ENCODE measurements around the gene BCKDHB. TPM values are rescaled to one million over a fixed set of nuclear protein-coding genes. Genes with fewer than 3 reads are reported as not detected.
"Not testable (repeated sequence)": the region's sequence is repeated elsewhere in the genome, so short reads cannot be mapped to it uniquely, and the experiment has no call there.

The BCKDHB gene
- total and polyA plus RNA-seq, 2 donors (not counting 3 experiments of a cell fraction or from before 2014, with no cell fraction given), result 5.6 to 12.2 TPM

GRCh38 chr6:80060774-80061173, 45.7 kb upstream of the BCKDHB start:
- dilution Hi-C loops (cut with MboI; ENCODE audit: extremely low pct_ligation_motif_present, low sequenced_read_pairs), result no loop called here
- ChIA-PET CTCF (no interaction called here), POLR2A (no interaction called here)
- Histone ChIP-seq H4K20me1 (replicated peaks; ENCODE audit: control insufficient read depth, extremely low read depth, insufficient read depth, low read length) (no peaks in the 10 kb centered on the region), H3K4me2 (ENCODE audit: insufficient read depth, low read length) (no peak overlapping the region), H3K9me1 (replicated peaks; ENCODE audit: control insufficient read depth, extremely low read depth, insufficient read depth, low read length) (no peaks in the 10 kb centered on the region), H2AFZ (ENCODE audit: low read depth, low read length) (no peak overlapping the region), H3K36me3 (ENCODE audit: control insufficient read depth in 2 of 2, extremely low read depth in 1 of 2, insufficient read depth in 2 of 2, low read length in 2 of 2) (no peaks in the 10 kb centered on the region), H3K27ac (ENCODE audit: insufficient read depth, low read depth, low read length) (no peak overlapping the region), H3K79me2 (ENCODE audit: control insufficient read depth, insufficient read depth, low read length) (no peaks in the 10 kb centered on the region), H3K27me3 (ENCODE audit: control insufficient read depth in 2 of 2, insufficient read depth in 2 of 2, low read length in 2 of 2) (no peaks in the 10 kb centered on the region), H3K9me3 (replicated peaks; ENCODE audit: control insufficient read depth, insufficient read depth, low read length) (no peaks in the 10 kb centered on the region), H3K9ac (replicated peaks; ENCODE audit: extremely low read depth, insufficient read depth, low read length) (no peak overlapping the region), H3K4me1 (ENCODE audit: control insufficient read depth, extremely low read depth, insufficient read depth, low read length) (no peaks in the 10 kb centered on the region), H3K4me3 (replicated peaks in 1 of 3; ENCODE audit: insufficient read depth in 1 of 3, low read depth in 1 of 3, low read length in 3 of 3) (no peak overlapping the region)
- intact Hi-C loops (cut with micrococcal nuclease), result no loop called here
- DNase-seq (ENCODE audit: low read depth, low spot score) (no peak), FAIRE-seq (no peak)
- TF ChIP-seq MYC (IDR thresholded peaks at IDR 0.05; ENCODE audit: low read depth, low read length), result no peak
- no peak for TF ChIP-seq EZH2 (IDR thresholded peaks at IDR 0.05; ENCODE audit: borderline replicate concordance, low read depth, low read length, severe bottlenecking)
- TF ChIP-seq CTCF (IDR thresholded peaks at IDR 0.05; ENCODE audit: extremely low read depth in 1 of 2, insufficient read depth in 1 of 2, low read depth in 1 of 2, low read length in 2 of 2), result no peak
- TF ChIP-seq POLR2AphosphoS5 (IDR thresholded peaks at IDR 0.05; ENCODE audit: insufficient read depth, low read depth, low read length), result no peak
- TF ChIP-seq POLR2A (IDR thresholded peaks at IDR 0.05; ENCODE audit: low read depth, low read length), result no peak
- no TSS peak for BruUV-seq (replicated peaks)

GRCh38 chr6:80068146-80068545, 38.3 kb upstream of the BCKDHB start:
- H3K9me3 ChIP-seq (replicated peaks; ENCODE audit: control insufficient read depth, insufficient read depth, low read length); H3K4me1 ChIP-seq (ENCODE audit: control insufficient read depth, extremely low read depth, insufficient read depth, low read length); BruUV-seq (replicated peaks); DNase-seq (ENCODE audit: low read depth, low spot score); H3K36me3 ChIP-seq (ENCODE audit: control insufficient read depth in 2 of 2, extremely low read depth in 1 of 2, insufficient read depth in 2 of 2, low read length in 2 of 2); H3K4me3 ChIP-seq (replicated peaks in 1 of 3; ENCODE audit: insufficient read depth in 1 of 3, low read depth in 1 of 3, low read length in 3 of 3); CTCF ChIA-PET; dilution Hi-C loops (cut with MboI; ENCODE audit: extremely low pct_ligation_motif_present, low sequenced_read_pairs); POLR2A ChIA-PET; H3K27ac ChIP-seq (ENCODE audit: insufficient read depth, low read depth, low read length); H3K79me2 ChIP-seq (ENCODE audit: control insufficient read depth, insufficient read depth, low read length); H4K20me1 ChIP-seq (replicated peaks; ENCODE audit: control insufficient read depth, extremely low read depth, insufficient read depth, low read length); H3K27me3 ChIP-seq (ENCODE audit: control insufficient read depth in 2 of 2, insufficient read depth in 2 of 2, low read length in 2 of 2); FAIRE-seq; intact Hi-C loops (cut with micrococcal nuclease); H3K4me2 ChIP-seq (ENCODE audit: insufficient read depth, low read length); H3K9ac ChIP-seq (replicated peaks; ENCODE audit: extremely low read depth, insufficient read depth, low read length); H3K9me1 ChIP-seq (replicated peaks; ENCODE audit: control insufficient read depth, extremely low read depth, insufficient read depth, low read length); H2AFZ ChIP-seq (ENCODE audit: low read depth, low read length): not testable (repeated sequence)

DNA sequence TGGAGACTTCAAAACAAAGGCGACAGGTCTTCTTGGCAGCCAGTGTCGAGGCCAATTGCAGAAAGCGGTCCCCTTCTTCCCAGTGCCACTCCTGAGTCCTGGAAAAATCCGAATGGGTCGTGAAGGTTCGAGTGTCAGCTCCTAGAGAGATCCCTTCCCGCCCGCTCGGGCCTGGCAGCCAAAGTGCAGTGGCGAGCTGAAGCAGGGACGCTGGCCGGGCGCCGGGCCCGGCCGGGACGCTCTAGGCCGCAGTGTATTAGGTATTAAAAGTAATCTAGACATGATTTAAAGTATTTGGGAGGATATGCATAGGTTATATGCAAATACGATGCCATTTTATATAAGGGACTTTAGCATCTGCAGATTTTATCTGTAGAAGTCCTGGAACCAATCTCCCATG, 36.0 kb upstream of the BCKDHB start:
- H3K27ac ChIP-seq (ENCODE audit: insufficient read depth, low read depth, low read length); H3K9me1 ChIP-seq (replicated peaks; ENCODE audit: control insufficient read depth, extremely low read depth, insufficient read depth, low read length); CTCF ChIA-PET; H3K27me3 ChIP-seq (ENCODE audit: control insufficient read depth in 2 of 2, insufficient read depth in 2 of 2, low read length in 2 of 2); H3K9me3 ChIP-seq (replicated peaks; ENCODE audit: control insufficient read depth, insufficient read depth, low read length); dilution Hi-C loops (cut with MboI; ENCODE audit: extremely low pct_ligation_motif_present, low sequenced_read_pairs); FAIRE-seq; H2AFZ ChIP-seq (ENCODE audit: low read depth, low read length); H3K4me1 ChIP-seq (ENCODE audit: control insufficient read depth, extremely low read depth, insufficient read depth, low read length); POLR2A ChIA-PET; H3K9ac ChIP-seq (replicated peaks; ENCODE audit: extremely low read depth, insufficient read depth, low read length); intact Hi-C loops (cut with micrococcal nuclease); H3K4me3 ChIP-seq (replicated peaks in 1 of 3; ENCODE audit: insufficient read depth in 1 of 3, low read depth in 1 of 3, low read length in 3 of 3); H3K79me2 ChIP-seq (ENCODE audit: control insufficient read depth, insufficient read depth, low read length); H4K20me1 ChIP-seq (replicated peaks; ENCODE audit: control insufficient read depth, extremely low read depth, insufficient read depth, low read length); DNase-seq (ENCODE audit: low read depth, low spot score); H3K36me3 ChIP-seq (ENCODE audit: control insufficient read depth in 2 of 2, extremely low read depth in 1 of 2, insufficient read depth in 2 of 2, low read length in 2 of 2); BruUV-seq (replicated peaks); H3K4me2 ChIP-seq (ENCODE audit: insufficient read depth, low read length): not testable (repeated sequence)

Measured in endothelial cell of umbilical vein (primary cell).